ENCODE measurements around the gene SYK.

DNA sequence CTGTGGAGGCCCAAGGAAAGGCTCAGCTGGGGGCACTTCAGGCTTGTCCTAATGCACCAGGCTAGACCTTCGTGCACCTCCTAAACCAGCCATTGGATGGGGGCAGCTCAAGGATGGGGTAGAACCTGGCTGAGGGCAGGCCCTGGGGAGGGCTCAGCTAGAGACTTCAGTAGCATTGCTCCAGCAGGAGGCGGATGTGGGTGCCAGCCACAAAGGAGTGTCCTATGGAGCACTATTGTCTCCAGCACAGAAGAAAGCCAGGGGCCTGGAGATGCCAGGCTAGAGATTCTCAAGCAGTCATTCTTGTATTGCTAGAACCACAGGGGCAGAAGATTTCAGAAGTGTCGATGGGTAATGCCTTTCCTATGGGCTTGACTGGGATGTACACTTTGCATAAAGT is 131.8 kb downstream of the SYK start:
- TF ChIP-seq, protein P1, sequence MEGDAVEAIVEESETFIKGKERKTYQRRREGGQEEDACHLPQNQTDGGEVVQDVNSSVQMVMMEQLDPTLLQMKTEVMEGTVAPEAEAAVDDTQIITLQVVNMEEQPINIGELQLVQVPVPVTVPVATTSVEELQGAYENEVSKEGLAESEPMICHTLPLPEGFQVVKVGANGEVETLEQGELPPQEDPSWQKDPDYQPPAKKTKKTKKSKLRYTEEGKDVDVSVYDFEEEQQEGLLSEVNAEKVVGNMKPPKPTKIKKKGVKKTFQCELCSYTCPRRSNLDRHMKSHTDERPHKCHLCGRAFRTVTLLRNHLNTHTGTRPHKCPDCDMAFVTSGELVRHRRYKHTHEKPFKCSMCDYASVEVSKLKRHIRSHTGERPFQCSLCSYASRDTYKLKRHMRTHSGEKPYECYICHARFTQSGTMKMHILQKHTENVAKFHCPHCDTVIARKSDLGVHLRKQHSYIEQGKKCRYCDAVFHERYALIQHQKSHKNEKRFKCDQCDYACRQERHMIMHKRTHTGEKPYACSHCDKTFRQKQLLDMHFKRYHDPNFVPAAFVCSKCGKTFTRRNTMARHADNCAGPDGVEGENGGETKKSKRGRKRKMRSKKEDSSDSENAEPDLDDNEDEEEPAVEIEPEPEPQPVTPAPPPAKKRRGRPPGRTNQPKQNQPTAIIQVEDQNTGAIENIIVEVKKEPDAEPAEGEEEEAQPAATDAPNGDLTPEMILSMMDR (tag by site-specific recombination; IDR thresholded peaks at IDR 0.05): no peak
- TF ChIP-seq PRDM1 (tag by site-specific recombination; IDR thresholded peaks at IDR 0.05): no peak

All from HEK293 (cell line).